Neural cell (in vitro differentiated cells): Measurements from ENCODE around the gene MREG. TPM values are rescaled to one million over a fixed set of nuclear protein-coding genes. Genes with fewer than 3 reads are reported as not detected.

Experiments
- H2AFZ ChIP-seq: fragments of 200-600, 300-800 bp; sonication (generic), shearing (Covaris generic); 2 replicates; pipeline ENCODE4 v1.6.0; 2014; ENCODE audit warnings: low read depth, mild to moderate bottlenecking, antibody characterized with exemption, low read length, moderate library complexity
- H3F3A ChIP-seq: fragments of 200-600 bp; shearing (Covaris generic); 2 replicates; pipeline ENCODE4 v1.6.1; 2016; ENCODE audit warnings: mild to moderate bottlenecking, moderate library complexity, mixed read lengths, antibody characterized with exemption, low read length; ENCODE audit not compliant: insufficient read depth, poor library complexity, severe bottlenecking
- H3K27ac ChIP-seq: fragments of 200-600, 300-800 bp; sonication (generic), shearing (Covaris generic); 2 replicates; pipeline ENCODE4 v1.5.1; 2014; ENCODE audit warnings: mild to moderate bottlenecking, low read length, moderate library complexity
- H3K27me3 ChIP-seq: fragments of 300-800, 200-600 bp; sonication (generic), shearing (Covaris generic); 2 replicates; pipeline ENCODE4 v1.6.0; 2014; ENCODE audit warnings: mild to moderate bottlenecking, low read depth, low read length, moderate library complexity; ENCODE audit not compliant: insufficient read depth
- H3K36me3 ChIP-seq: fragments of 300-800, 200-600 bp; sonication (generic), shearing (Covaris generic); 2 replicates; pipeline ENCODE4 v1.5.1; 2014; ENCODE audit warnings: mild to moderate bottlenecking, antibody characterized with exemption, low read length, moderate library complexity; ENCODE audit not compliant: insufficient read depth
- H3K4me2 ChIP-seq: fragments of 300-800, 200-600 bp; sonication (generic), shearing (Covaris generic); 2 replicates; pipeline ENCODE4 v1.6.0; 2014; ENCODE audit warnings: mild to moderate bottlenecking, low read length
- H3K4me3 ChIP-seq: fragments of 300-800, 200-600 bp; sonication (generic), shearing (Covaris generic); 2 replicates; pipeline ENCODE4 v1.5.1; 2014; ENCODE audit warnings: mild to moderate bottlenecking, low read length, moderate library complexity
- H3K79me2 ChIP-seq: fragments of 200-600 bp; shearing (Covaris generic); replicated peaks from 2 replicates; pipeline ENCODE4 v1.6.0; 2014; ENCODE audit warnings: mild to moderate bottlenecking, low read length, moderate library complexity; ENCODE audit not compliant: insufficient read depth
- H3K9ac ChIP-seq: fragments of 300-800, 200-600 bp; sonication (generic), shearing (Covaris generic); 2 replicates; pipeline ENCODE4 v1.6.1; 2016; ENCODE audit warnings: mild to moderate bottlenecking, low read length, mixed read lengths
- H3K9me2 ChIP-seq: fragments of 200-600 bp; shearing (Covaris generic); 2 replicates; pipeline ENCODE4 v1.6.1; 2016; ENCODE audit warnings: mild to moderate bottlenecking, low read length, mixed read lengths; ENCODE audit not compliant: insufficient read depth
- H3K9me3 ChIP-seq: fragments of 200-600, 300-800 bp; sonication (generic), shearing (Covaris generic); 2 replicates; pipeline ENCODE4 v1.6.1; 2016; ENCODE audit warnings: mild to moderate bottlenecking, mixed run types, low read length, moderate library complexity, mixed read lengths
- H4K20me1 ChIP-seq: fragments of 200-600 bp; shearing (Covaris generic); 2 replicates; pipeline ENCODE4 v1.6.1; 2016; ENCODE audit warnings: mild to moderate bottlenecking, mixed run types; ENCODE audit not compliant: insufficient read depth
- CTCF ChIP-seq: fragments of 450-650 bp; IDR thresholded peaks from 2 replicates; pipeline ENCODE4 v1.5.1; 2014; ENCODE audit warnings: antibody characterized with exemption, mild to moderate bottlenecking, moderate library complexity; ENCODE audit not compliant: poor library complexity, severe bottlenecking
- EP300 ChIP-seq: fragments of 450-650 bp; conservative IDR thresholded peaks from 2 replicates; pipeline ENCODE4 v1.6.1; 2014; ENCODE audit warnings: antibody characterized with exemption, mild to moderate bottlenecking, moderate library complexity; ENCODE audit not compliant: poor library complexity, severe bottlenecking
- EZH2 ChIP-seq: fragments of 200-600, 300-800 bp; shearing (Covaris generic), sonication (generic); IDR thresholded peaks from 2 replicates; pipeline ENCODE4 v1.6.1; 2014; ENCODE audit warnings: antibody characterized with exemption, low read length, borderline replicate concordance, mild to moderate bottlenecking; ENCODE audit not compliant: insufficient read depth, poor library complexity, severe bottlenecking
- MXI1 ChIP-seq: fragments of 450-650 bp; conservative IDR thresholded peaks from 2 replicates; pipeline ENCODE4 v1.6.1; 2014; ENCODE audit warnings: antibody characterized with exemption, mild to moderate bottlenecking; ENCODE audit not compliant: poor library complexity, severe bottlenecking
- POLR2AphosphoS5 ChIP-seq: IDR thresholded peaks from 2 replicates; pipeline ENCODE4 v1.6.1; 2012
- RAD21 ChIP-seq: fragments of 450-650 bp; conservative IDR thresholded peaks from 2 replicates; pipeline ENCODE4 v1.6.1; 2014; ENCODE audit warnings: antibody characterized with exemption, mild to moderate bottlenecking, moderate library complexity
- REST ChIP-seq: IDR thresholded peaks from 2 replicates; pipeline ENCODE4 v1.6.1; 2012; ENCODE audit warnings: borderline replicate concordance
- SMC3 ChIP-seq: fragments of 450-650 bp; conservative IDR thresholded peaks from 2 replicates; pipeline ENCODE4 v1.6.1; 2014; ENCODE audit warnings: antibody characterized with exemption, mild to moderate bottlenecking, moderate library complexity; ENCODE audit not compliant: poor library complexity
- TAF1 ChIP-seq: IDR thresholded peaks from 2 replicates; pipeline ENCODE4 v1.6.1; 2012; ENCODE audit warnings: low read depth
- polyA plus RNA-seq: library from polyadenylated mRNA; depleted of rRNA; stranded (reverse); fragments of >200 nt; gene quantifications from 2 replicates; pipeline ENCODE4 v1.2.3, GENCODE V29; 2014

Gene MREG
- polyA plus RNA-seq, 1 donor from 2014 or later, result 9.1 TPM

GRCh38 chr2:215930505-215931253 lies 82.7 kb downstream of the MREG start:
- Histone ChIP-seq H3K9ac (no peak overlapping the region), H3K9me3 (no peaks in the 10 kb centered on the region), H3K27me3 (no peaks in the 10 kb centered on the region), H3K27ac (no peak overlapping the region), H2AFZ (no peak overlapping the region), H3K36me3 (no peaks in the 10 kb centered on the region), H3K4me2 (no peak overlapping the region), H3K4me3 (no peak overlapping the region), H3K79me2 (no peaks in the 10 kb centered on the region), H3K9me2 (no peaks in the 10 kb centered on the region), H4K20me1 (no peaks in the 10 kb centered on the region), H3F3A (no peaks in the 10 kb centered on the region)
- TF ChIP-seq RAD21, result no peak
- no peak for TF ChIP-seq CTCF
- no peak for TF ChIP-seq EP300
- TF ChIP-seq SMC3, result no peak
- TF ChIP-seq MXI1, result no peak
- TF ChIP-seq TAF1, result no peak
- TF ChIP-seq EZH2, result no peak
- TF ChIP-seq REST, result no peak
- no peak for TF ChIP-seq POLR2AphosphoS5

- Histone ChIP-seq H3K9ac (no peak overlapping the region), H2AFZ (no peak overlapping the region)
Measured at GRCh38 chr2:215929602-215930335, 83.6 kb downstream of the MREG start.

More at GRCh38 chr2:215929602-215930335, 83.6 kb downstream of the MREG start:
- H3F3A ChIP-seq, result no peaks in the 10 kb centered on the region
- H3K4me3 ChIP-seq, result no peak overlapping the region
- no peaks in the 10 kb centered on the region for H3K27me3 ChIP-seq
- H3K9me2 ChIP-seq, result no peaks in the 10 kb centered on the region
- H4K20me1 ChIP-seq, result no peaks in the 10 kb centered on the region
- no peaks in the 10 kb centered on the region for H3K9me3 ChIP-seq
- no peaks in the 10 kb centered on the region for H3K36me3 ChIP-seq
- H3K27ac ChIP-seq, result no peak overlapping the region
- no peak overlapping the region for H3K4me2 ChIP-seq
- TF ChIP-seq EP300 (no peak), TAF1 (no peak), SMC3 (no peak), REST (no peak), MXI1 (no peak), CTCF (no peak), RAD21 (no peak), EZH2 (no peak), POLR2AphosphoS5 (no peak)
- H3K79me2 ChIP-seq, result no peaks in the 10 kb centered on the region
